Measurements from ENCODE around the gene TNFRSF25.
"Not testable (repeated sequence)": the region's sequence is repeated elsewhere in the genome, so short reads cannot be mapped to it uniquely, and the experiment has no call there.

The TNFRSF25 gene

DNA sequence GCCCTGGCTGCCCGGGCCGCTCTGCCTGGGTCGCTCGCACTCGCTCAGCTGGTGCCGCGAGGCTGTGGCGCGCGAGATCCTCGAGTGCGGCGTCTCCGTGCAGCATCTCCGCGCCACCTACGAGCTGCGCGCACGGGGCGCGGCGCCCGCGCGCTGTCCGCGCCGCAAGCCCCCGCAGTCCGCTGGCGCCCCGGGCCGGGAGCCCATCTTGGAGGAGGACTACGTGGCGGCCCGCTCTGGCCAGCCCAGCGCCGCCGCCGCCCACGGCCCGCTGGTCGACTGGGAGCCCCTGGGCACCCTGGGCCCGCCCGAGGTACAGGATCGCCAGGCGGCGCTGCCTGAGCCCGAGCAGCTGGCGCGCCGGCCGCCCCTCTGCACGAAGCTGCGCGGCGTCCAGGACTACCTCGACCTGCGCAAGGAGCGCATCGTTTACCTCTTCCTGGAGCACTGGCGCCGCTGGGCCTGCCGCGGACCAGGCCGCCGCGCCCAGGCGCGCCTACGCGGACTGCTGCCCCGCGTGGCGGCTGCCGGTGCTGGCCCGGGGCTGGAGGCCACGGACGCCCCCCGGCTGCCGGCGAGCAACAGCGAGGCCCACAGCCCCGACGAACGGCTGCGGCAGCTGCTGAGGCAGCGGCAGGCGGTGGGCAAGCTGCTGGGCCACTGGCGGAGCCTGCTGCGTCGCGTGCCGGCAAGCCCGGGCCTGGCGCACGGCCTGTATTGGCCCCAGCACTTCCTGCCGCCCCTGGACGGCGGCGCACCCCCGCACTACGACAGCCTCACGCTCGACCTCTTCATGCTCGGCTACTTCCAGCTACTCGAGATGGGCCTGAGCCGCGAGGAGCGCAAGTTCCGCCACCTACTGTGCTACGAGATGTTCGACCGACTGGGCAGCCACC is 10.9 kb downstream of the TNFRSF25 start:
- H3K36me3 ChIP-seq = no peaks in the 10 kb centered on the region
- no peak for DNase-seq
- H3K4me3 ChIP-seq (ENCODE audit: low read depth, low read length) = no peak overlapping the region
- peaks cover 40% of the 10 kb centered on the region for H3K27me3 ChIP-seq
- no peaks in the 10 kb centered on the region for H3K9me3 ChIP-seq
- TF ChIP-seq, protein P1, sequence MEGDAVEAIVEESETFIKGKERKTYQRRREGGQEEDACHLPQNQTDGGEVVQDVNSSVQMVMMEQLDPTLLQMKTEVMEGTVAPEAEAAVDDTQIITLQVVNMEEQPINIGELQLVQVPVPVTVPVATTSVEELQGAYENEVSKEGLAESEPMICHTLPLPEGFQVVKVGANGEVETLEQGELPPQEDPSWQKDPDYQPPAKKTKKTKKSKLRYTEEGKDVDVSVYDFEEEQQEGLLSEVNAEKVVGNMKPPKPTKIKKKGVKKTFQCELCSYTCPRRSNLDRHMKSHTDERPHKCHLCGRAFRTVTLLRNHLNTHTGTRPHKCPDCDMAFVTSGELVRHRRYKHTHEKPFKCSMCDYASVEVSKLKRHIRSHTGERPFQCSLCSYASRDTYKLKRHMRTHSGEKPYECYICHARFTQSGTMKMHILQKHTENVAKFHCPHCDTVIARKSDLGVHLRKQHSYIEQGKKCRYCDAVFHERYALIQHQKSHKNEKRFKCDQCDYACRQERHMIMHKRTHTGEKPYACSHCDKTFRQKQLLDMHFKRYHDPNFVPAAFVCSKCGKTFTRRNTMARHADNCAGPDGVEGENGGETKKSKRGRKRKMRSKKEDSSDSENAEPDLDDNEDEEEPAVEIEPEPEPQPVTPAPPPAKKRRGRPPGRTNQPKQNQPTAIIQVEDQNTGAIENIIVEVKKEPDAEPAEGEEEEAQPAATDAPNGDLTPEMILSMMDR (IDR thresholded peaks at IDR 0.05; ENCODE audit: low read depth, low read length) = no peak
- no peaks in the 10 kb centered on the region for H3K4me1 ChIP-seq

DNA sequence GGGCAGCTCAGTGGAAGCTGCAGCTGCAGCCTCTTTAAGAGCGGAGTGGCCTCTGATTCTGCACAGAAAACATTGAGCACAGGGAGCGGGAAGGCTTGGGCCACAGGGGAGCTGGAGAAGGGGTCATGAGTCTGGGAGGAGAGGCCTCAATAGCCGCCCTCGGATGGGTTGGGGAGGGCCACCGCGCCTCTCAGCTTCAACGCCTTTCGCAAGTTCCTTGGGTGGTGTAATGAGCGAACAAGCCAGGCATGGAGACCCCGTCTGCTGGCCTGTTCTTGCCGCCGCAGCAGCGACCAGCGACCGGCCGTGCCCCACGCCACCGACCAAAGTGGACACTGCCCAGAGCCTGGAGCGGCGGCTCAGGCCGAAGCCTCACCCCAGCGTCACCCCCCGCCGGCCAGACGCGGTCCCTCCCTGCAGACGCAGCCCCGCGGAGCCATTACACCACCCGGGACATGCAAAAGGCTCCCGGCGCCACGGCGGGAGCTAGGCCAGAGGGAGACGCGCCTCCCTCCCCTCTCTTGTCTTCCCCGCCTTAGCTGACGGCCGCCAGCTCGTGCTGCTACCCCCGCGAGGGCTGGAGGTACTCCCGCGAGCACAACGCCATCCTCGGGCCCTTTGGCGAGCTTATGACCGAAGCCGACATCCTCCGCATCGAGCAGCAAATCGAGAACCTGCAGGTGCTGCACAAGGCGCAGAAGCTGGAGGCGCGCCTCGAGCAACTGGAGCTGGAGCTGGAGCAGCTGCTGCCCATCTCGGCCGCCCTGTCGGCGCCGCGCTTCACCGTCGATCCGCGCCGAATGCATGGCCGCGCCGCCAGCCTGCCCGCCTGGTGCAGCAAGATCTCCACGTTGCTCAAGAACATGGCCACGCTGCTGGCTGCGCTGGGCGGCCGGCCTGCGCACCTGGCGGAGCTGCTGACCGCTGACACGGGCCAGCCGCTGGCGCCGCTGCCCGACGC is 11.8 kb downstream of the TNFRSF25 start:
- H3K27me3 ChIP-seq = peaks cover 49% of the 10 kb centered on the region
- not testable (repeated sequence) for H3K36me3 ChIP-seq; H3K4me3 ChIP-seq (ENCODE audit: low read depth, low read length); H3K9me3 ChIP-seq; H3K4me1 ChIP-seq
- DNase-seq = peak; percentile 27

DNA sequence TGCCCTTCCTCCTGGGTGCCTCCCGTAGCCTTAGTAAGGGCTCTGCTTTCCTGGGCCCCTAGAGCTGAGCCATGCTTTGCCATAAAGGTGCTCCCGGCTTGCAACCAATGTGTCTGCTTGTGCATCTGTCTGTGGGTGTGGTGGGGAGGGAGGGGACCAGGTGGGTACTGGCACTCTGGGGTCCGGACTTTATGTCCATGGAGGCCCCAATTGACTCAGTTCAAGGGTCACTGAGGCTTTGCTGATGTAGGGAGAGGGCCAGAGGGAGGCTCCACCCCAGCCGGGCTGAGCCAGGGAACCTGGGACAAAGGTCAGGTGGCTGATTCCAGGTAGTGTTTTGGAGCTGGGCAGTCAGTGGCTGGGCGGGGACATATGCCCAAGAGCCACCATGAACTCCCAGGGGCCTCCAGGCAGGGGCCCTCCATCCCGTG is 15.0 kb downstream of the TNFRSF25 start:
- Histone ChIP-seq H3K27me3 (peaks cover 78% of the 10 kb centered on the region), H3K4me3 (ENCODE audit: low read depth, low read length) (no peak overlapping the region), H3K4me1 (no peaks in the 10 kb centered on the region), H3K36me3 (no peaks in the 10 kb centered on the region), H3K9me3 (no peaks in the 10 kb centered on the region)
- no peak for DNase-seq
- TF ChIP-seq, protein P1 (IDR thresholded peaks at IDR 0.05; ENCODE audit: low read depth, low read length) = no peak

DNA sequence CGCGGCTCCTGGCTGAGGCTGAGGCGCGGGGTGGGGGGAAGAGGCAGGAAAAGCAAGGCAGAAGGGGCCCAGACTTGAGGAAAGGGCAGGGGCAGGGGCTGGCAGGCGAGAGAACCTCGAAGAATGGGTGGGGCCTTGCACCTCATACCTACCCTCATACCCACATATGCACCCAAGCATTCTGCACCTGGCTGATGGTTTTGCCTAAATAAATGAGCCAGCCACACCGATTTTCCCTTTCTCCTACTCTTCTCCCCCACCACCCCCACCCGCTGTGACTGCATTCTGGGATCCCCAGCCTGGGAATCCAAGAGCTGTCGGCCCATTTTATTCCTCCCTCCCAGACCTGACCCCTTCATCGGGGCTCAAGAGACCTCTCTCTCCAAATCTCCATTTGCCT is 15.5 kb downstream of the TNFRSF25 start:
- H3K27me3 ChIP-seq = peaks cover 75% of the 10 kb centered on the region
- H3K36me3 ChIP-seq; H3K4me1 ChIP-seq; DNase-seq; H3K4me3 ChIP-seq (ENCODE audit: low read depth, low read length); H3K9me3 ChIP-seq: not testable (repeated sequence)

DNA sequence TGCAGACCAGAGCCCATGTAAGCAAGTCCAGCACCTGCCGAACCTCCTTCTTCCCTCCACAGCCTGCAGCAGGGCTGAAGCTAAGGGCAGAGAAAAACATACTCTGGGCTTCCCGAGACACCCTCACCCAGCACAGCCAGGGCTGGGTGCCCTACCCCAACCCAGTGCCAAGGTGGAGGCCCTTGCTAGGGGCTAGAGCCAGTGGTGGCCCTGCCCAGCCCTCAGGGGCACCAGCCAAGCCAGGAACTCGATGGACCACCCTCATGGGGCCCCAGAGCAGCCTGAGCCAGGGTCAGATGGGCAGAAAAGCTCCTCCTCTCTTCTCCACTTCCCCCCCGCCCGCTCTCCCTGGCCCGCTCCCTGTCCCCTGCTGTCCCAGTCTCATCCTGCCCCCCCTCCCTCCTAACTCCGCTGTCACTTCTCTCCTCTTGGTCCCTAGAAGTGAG is 15.9 kb downstream of the TNFRSF25 start:
- Histone ChIP-seq H3K4me3 (ENCODE audit: low read depth, low read length) (no peak overlapping the region), H3K36me3 (no peaks in the 10 kb centered on the region), H3K4me1 (no peaks in the 10 kb centered on the region), H3K27me3 (peaks cover 71% of the 10 kb centered on the region), H3K9me3 (no peaks in the 10 kb centered on the region)
- TF ChIP-seq, protein P1 (IDR thresholded peaks at IDR 0.05; ENCODE audit: low read depth, low read length) = no peak
- DNase-seq = no peak

DNA sequence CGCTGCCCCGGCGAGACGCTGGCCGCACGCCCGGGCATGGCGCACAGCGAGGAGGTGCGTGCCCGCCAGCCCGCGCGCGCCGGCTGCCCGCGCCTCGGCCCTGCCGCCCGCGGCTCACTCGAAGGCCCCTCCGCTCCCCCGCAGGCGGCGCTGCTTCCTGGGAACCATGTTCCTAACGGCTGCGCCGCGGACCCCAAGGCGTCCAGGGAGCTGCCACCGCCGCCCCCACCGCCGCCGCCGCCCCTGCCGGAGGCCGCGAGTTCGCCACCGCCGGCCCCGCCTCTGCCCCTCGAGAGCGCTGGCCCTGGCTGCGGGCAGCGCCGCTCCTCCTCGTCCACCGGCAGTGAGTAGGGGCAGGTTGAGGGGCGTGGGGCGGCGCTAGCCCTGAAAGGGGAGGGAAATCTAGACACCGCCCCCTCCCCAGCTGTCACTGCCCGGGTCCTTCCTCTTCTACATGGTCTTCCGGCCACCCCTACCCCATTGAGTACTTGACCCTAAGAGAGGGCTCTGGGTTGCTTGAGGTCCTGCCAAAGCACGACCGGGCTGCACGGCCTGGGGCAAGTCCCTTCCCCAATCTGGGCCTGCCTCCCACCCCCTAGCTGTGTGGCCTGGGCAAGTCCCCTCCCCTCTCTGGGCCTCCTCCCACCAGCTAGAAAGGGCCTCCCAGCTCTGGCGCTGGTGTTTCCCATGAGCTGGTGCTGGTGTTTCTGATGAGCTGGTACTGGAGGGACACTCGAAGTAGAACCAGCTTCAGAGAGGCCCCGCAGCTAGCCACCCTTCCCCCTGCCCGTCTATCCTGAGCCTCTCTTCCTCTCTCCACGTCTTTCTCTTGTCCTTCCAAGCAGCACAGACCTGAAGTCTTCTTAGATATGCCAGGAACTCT is 17.0 kb downstream of the TNFRSF25 start:
- H3K4me3 ChIP-seq (ENCODE audit: low read depth, low read length) = no peak overlapping the region
- H3K9me3 ChIP-seq = no peaks in the 10 kb centered on the region
- TF ChIP-seq, protein P1 (IDR thresholded peaks at IDR 0.05; ENCODE audit: low read depth, low read length) = no peak
- no peaks in the 10 kb centered on the region for H3K4me1 ChIP-seq
- no peaks in the 10 kb centered on the region for H3K36me3 ChIP-seq
- peaks cover 60% of the 10 kb centered on the region for H3K27me3 ChIP-seq
- DNase-seq = peak; percentile 39
